Mesenteric fat pad (tissue), 1 donor: ENCODE data around the gene MARK3. TPM values are rescaled to one million over a fixed set of nuclear protein-coding genes. Genes with fewer than 3 reads are reported as not detected.
"Not testable (repeated sequence)": the region's sequence is repeated elsewhere in the genome, so short reads cannot be mapped to it uniquely, and the experiment has no call there.

Source experiments
- DNase-seq: peaks from one replicate; pipeline ENCODE4 v3.0.0-alpha.2; 2020; ENCODE audit warnings: low spot score
- long read RNA-seq: library from polyadenylated mRNA; unstranded; transcript quantifications from one replicate; pipeline ENCODE4 v2.0.0, GENCODE V29; 2020
- total RNA-seq: library from RNA; stranded (reverse); fragmentation: NEBNext Ultra II Directional; extraction: Animal tissue kit (Norgen Biotek cat#: 25700); gene quantifications from one replicate; pipeline ENCODE4 v1.2.1, GENCODE V29; 2021
- donor health status: DM: yes; HTN: yes; CAD: no.

Gene MARK3
- total RNA-seq, result 78.3 TPM
- long read RNA-seq, partial matches to known transcripts, result 9 of 33 reads
- long read RNA-seq, other reads (novel, unspliced or antisense), result 19 of 33 reads

GRCh38 chr14:103385152-103385928 lies at the start of gene MARK3:
Gene MARK3, plus strand, starts transcription at chr14:103385415. Its CDS starts 615 bp downstream, at chr14:103386030.
- DNase-seq, result peak; percentile 99

GRCh38 chr14:103336191-103336590 lies 49.0 kb upstream of the MARK3 start:
- no peak for DNase-seq

- DNase-seq, result no peak
These were observed 47.4 kb upstream of the MARK3 start for GRCh38 chr14:103337794-103338193.

GRCh38 chr14:103339561-103339960 lies 45.7 kb upstream of the MARK3 start:
- DNase-seq, result no peak

GRCh38 chr14:103340480-103341212 lies 44.6 kb upstream of the MARK3 start:
- DNase-seq, result no peak

GRCh38 chr14:103341250-103342129 lies 43.7 kb upstream of the MARK3 start:
- no peak for DNase-seq

GRCh38 chr14:103343164-103343879 lies 41.9 kb upstream of the MARK3 start:
- no peak for DNase-seq

- DNase-seq, result no peak
These were observed 41.1 kb upstream of the MARK3 start for GRCh38 chr14:103343905-103344797.

GRCh38 chr14:103346286-103346685 lies 38.9 kb upstream of the MARK3 start:
- no peak for DNase-seq

- DNase-seq, result no peak
These were observed 38.0 kb upstream of the MARK3 start for GRCh38 chr14:103347091-103347815.

- DNase-seq, result no peak
These were observed 37.1 kb upstream of the MARK3 start for GRCh38 chr14:103348154-103348553.

- DNase-seq, result no peak
These were observed 35.2 kb upstream of the MARK3 start for GRCh38 chr14:103349982-103350381.

GRCh38 chr14:103353362-103353761 lies 31.9 kb upstream of the MARK3 start:
- DNase-seq, result no peak

GRCh38 chr14:103354141-103354540 lies 31.1 kb upstream of the MARK3 start:
- DNase-seq, result no peak

GRCh38 chr14:103356024-103356682 lies 29.1 kb upstream of the MARK3 start:
- DNase-seq, result no peak

- not testable (repeated sequence) for DNase-seq
These were observed 27.7 kb upstream of the MARK3 start for GRCh38 chr14:103357552-103357951.

GRCh38 chr14:103360548-103360947 lies 24.7 kb upstream of the MARK3 start:
- DNase-seq, result no peak

GRCh38 chr14:103361867-103362266 lies 23.3 kb upstream of the MARK3 start:
- DNase-seq, result no peak
